Spinal cord (tissue), 10 donors: Measurements from ENCODE around the gene TIAM2. TPM values are rescaled to one million over a fixed set of nuclear protein-coding genes. Genes with fewer than 3 reads are reported as not detected.
"Not testable (repeated sequence)": the region's sequence is repeated elsewhere in the genome, so short reads cannot be mapped to it uniquely, and the experiment has no call there.

Experiments
- DNase-seq, 6 donors: peaks; one replicate each; pipeline versions ENCODE4 v3.0.0 to v3.0.0-alpha.2; 2013 to 2015; ENCODE audit warnings: low spot score in 6 of 6, low read depth in 4 of 6
- H3K27ac ChIP-seq: one replicate; pipeline ENCODE4 v1.5.1; 2013; ENCODE audit warnings: low read depth, low read length, control low read depth
- H3K27me3 ChIP-seq: one replicate; pipeline ENCODE4 v1.6.1; 2013; ENCODE audit warnings: low read length; ENCODE audit not compliant: control insufficient read depth, insufficient read depth
- H3K36me3 ChIP-seq: one replicate; pipeline ENCODE4 v1.6.1; 2013; ENCODE audit warnings: low read length; ENCODE audit not compliant: control insufficient read depth, insufficient read depth
- H3K4me1 ChIP-seq: one replicate; pipeline ENCODE4 v1.6.1; 2013; ENCODE audit warnings: low read length; ENCODE audit not compliant: control insufficient read depth, insufficient read depth
- H3K4me3 ChIP-seq: one replicate; pipeline ENCODE4 v1.5.1; 2013; ENCODE audit warnings: low read depth, low read length, control low read depth
- H3K9me3 ChIP-seq: one replicate; pipeline ENCODE4 v1.6.1; 2013; ENCODE audit warnings: low read length; ENCODE audit not compliant: control insufficient read depth, insufficient read depth
- WGBS: methylation state at CpG from one replicate; pipeline ENCODE4 v1.1.5; 2013; ENCODE audit warnings: missing lambda C conversion rate; ENCODE audit not compliant: insufficient coverage; 5-methylcytosine and 5-hydroxymethylcytosine counted together
- polyA plus RNA-seq, 2 donors: library from polyadenylated mRNA; unstranded; fragments of 120-200 nt; gene quantifications; one replicate each; pipeline ENCODE4 v1.2.1, GENCODE V29; 2013; ENCODE audit not compliant: insufficient read length in 2 of 2
- total RNA-seq, 2 donors: library from RNA; depleted of rRNA in 1 of 2; stranded (reverse); fragments of 120-200 nt in 1 of 2; fragments of >200 nt in 1 of 2; gene quantifications; one replicate each; pipeline versions ENCODE4 v1.2.3 to v1.2.4, GENCODE V29; 2013 to 2014
- donor health status: healthy.

The TIAM2 gene
- total and polyA plus RNA-seq, 4 donors, result 15.6 to 25.7 (median 19.5) TPM

GRCh38 chr6:155212106-155212505 lies 217.0 kb downstream of the TIAM2 start:
- 67% methylated on average over 1 of the region's 3 CpGs for WGBS
- DNase-seq, result no peak

GRCh38 chr6:155212616-155213380 lies 217.7 kb downstream of the TIAM2 start:
- no peak for DNase-seq
- H3K27ac ChIP-seq, result no peak overlapping the region
- peaks cover 10% of the 10 kb centered on the region for H3K36me3 ChIP-seq
- H3K4me3 ChIP-seq, result no peak overlapping the region
- H3K4me1 ChIP-seq, result peaks cover 4% of the 10 kb centered on the region
- 92% methylated on average over 15 of the region's 16 CpGs for WGBS
- peaks cover 2% of the 10 kb centered on the region for H3K27me3 ChIP-seq
- no peaks in the 10 kb centered on the region for H3K9me3 ChIP-seq

More at GRCh38 chr6:155212106-155212505, 217.0 kb downstream of the TIAM2 start:
- H3K4me3 ChIP-seq, result no peak overlapping the region
- peaks cover 2% of the 10 kb centered on the region for H3K27me3 ChIP-seq
- H3K27ac ChIP-seq, result no peak overlapping the region
- no peaks in the 10 kb centered on the region for H3K9me3 ChIP-seq
- H3K4me1 ChIP-seq, result peaks cover 4% of the 10 kb centered on the region
- peaks cover 10% of the 10 kb centered on the region for H3K36me3 ChIP-seq

GRCh38 chr6:155213611-155214372 lies 218.7 kb downstream of the TIAM2 start:
- Histone ChIP-seq H3K9me3 (no peaks in the 10 kb centered on the region), H3K27ac (no peak overlapping the region), H3K36me3 (peaks cover 10% of the 10 kb centered on the region), H3K4me1 (peaks cover 7% of the 10 kb centered on the region), H3K4me3 (no peak overlapping the region), H3K27me3 (peaks cover 2% of the 10 kb centered on the region)
- no peak for DNase-seq
- WGBS, result 89% methylated on average over 23 of the region's 23 CpGs

- peaks cover 10% of the 10 kb centered on the region for H3K36me3 ChIP-seq
- H3K4me3 ChIP-seq, result no peak overlapping the region
- H3K27ac ChIP-seq, result no peak overlapping the region
- WGBS, result 92% methylated on average over 3 of the region's 4 CpGs
- peaks cover 2% of the 10 kb centered on the region for H3K27me3 ChIP-seq
- H3K4me1 ChIP-seq, result peaks cover 24% of the 10 kb centered on the region
- DNase-seq, result no peak
- no peaks in the 10 kb centered on the region for H3K9me3 ChIP-seq
Observed at GRCh38 chr6:155215906-155216305, 220.8 kb downstream of the TIAM2 start.

GRCh38 chr6:155216312-155217046 lies 221.4 kb downstream of the TIAM2 start:
- 12% methylated on average over 8 of the region's 11 CpGs for WGBS
- Histone ChIP-seq H3K4me3 (no peak overlapping the region), H3K27ac (no peak overlapping the region), H3K27me3 (peaks cover 2% of the 10 kb centered on the region), H3K9me3 (no peaks in the 10 kb centered on the region), H3K4me1 (peaks cover 24% of the 10 kb centered on the region), H3K36me3 (peaks cover 10% of the 10 kb centered on the region)
- DNase-seq, result peak in 2 of 6 donors; percentile 28 to 54

DNA sequence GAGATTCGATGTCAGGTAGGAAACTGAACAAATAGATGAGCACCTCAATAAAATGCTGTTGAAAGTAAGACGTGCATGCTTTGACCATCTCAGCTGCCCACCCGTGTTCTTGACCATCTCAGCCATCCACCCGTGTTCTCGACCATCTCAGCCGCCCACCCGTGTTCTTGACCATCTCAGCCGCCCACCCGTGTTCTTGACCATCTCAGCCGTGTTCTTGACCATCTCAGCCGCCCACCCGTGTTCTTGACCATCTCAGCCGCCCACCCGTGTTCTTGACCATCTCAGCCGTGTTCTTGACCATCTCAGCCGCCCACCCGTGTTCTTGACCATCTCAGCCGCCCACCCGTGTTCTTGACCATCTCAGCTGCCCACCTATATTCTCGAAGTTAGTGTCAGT lies 223.6 kb downstream of the TIAM2 start:
- DNase-seq, H3K27ac ChIP-seq, H3K9me3 ChIP-seq, H3K27me3 ChIP-seq, H3K36me3 ChIP-seq, H3K4me3 ChIP-seq: not testable (repeated sequence)
- peaks cover 24% of the 10 kb centered on the region for H3K4me1 ChIP-seq
- 100% methylated on average over 4 of the region's 20 CpGs for WGBS

GRCh38 chr6:155219299-155219698 lies 224.2 kb downstream of the TIAM2 start:
- H3K27ac ChIP-seq, result peak overlapping the region; percentile 27
- DNase-seq, result peak in 1 of 6 donors; percentile 67
- no peaks in the 10 kb centered on the region for H3K36me3 ChIP-seq
- H3K4me3 ChIP-seq, result no peak overlapping the region
- peaks cover 2% of the 10 kb centered on the region for H3K27me3 ChIP-seq
- WGBS, result 76% methylated on average over 4 of the region's 7 CpGs
- no peaks in the 10 kb centered on the region for H3K9me3 ChIP-seq
- H3K4me1 ChIP-seq, result peaks cover 24% of the 10 kb centered on the region

GRCh38 chr6:155219858-155220301 lies 224.8 kb downstream of the TIAM2 start:
- peaks cover 24% of the 10 kb centered on the region for H3K4me1 ChIP-seq
- H3K4me3 ChIP-seq, result no peak overlapping the region
- 53% methylated on average over 5 of the region's 5 CpGs for WGBS
- peak overlapping the region; percentile 27 for H3K27ac ChIP-seq
- no peaks in the 10 kb centered on the region for H3K36me3 ChIP-seq
- H3K9me3 ChIP-seq, result no peaks in the 10 kb centered on the region
- H3K27me3 ChIP-seq, result peaks cover 2% of the 10 kb centered on the region
- peak in 5 of 6 donors; percentile 35 to 89 (median 53) for DNase-seq

DNA sequence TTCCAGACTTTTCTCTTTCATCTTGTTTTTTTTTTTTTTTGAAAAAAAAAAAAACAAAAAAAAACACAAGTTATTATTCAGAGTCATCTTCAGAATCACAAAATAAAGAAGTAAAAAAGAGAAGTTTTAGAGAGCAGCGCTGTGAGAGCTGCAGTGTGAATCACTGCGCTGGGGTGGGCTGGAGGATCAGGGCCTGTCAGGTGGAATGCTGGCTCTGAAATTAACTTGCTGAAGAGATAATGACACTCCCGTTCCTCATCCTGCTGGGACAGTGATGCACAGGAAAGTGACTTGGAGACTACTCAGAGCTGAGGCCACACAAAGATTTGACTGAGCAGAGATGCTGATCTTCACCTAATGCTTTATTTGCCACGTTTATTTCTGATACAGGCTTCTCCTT lies 226.0 kb downstream of the TIAM2 start:
- H3K4me3 ChIP-seq, result no peak overlapping the region
- H3K9me3 ChIP-seq, result no peaks in the 10 kb centered on the region
- peaks cover 24% of the 10 kb centered on the region for H3K4me1 ChIP-seq
- DNase-seq, result no peak
- H3K27ac ChIP-seq, result no peak overlapping the region
- no peaks in the 10 kb centered on the region for H3K36me3 ChIP-seq
- H3K27me3 ChIP-seq, result peaks cover 2% of the 10 kb centered on the region
- WGBS, result 49% methylated on average over 2 of the region's 4 CpGs
